ENCODE data around the gene RBMXL3. TPM values are rescaled to one million over a fixed set of nuclear protein-coding genes. Genes with fewer than 3 reads are reported as not detected.

The RBMXL3 gene
- total and polyA plus RNA-seq, 7 donors = not detected

DNA sequence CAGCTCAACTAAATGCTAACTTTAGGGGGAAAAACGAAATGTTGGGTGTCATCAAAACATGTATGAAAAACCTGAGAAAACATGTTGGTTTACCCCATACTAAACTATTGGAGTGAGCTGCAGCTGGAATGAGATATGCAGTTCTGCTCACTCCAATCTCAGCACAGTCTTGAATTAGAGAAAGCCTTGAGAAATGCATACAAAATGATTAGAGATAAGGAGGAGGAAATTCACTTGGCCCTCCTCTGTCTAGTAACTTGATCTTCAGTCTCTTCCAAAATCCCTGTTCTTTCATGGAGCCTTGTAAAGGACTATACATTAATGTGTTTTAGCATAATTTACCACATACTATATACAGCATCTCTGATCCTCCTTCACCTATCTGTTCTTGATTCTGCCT is 47.8 kb downstream of the RBMXL3 start:
- intact Hi-C loops (cut with DNase I) = no loop called here
- peaks cover 6% of the 10 kb centered on the region for H3K9me3 ChIP-seq
- no peaks in the 10 kb centered on the region for H3K4me1 ChIP-seq
- no peak for ATAC-seq
- TF ChIP-seq CTCF (IDR thresholded peaks at IDR 0.05) = no peak
- no peak overlapping the region for H3K27ac ChIP-seq
- no peak for DNase-seq
- H3K4me3 ChIP-seq = no peak overlapping the region
- peaks cover 0 to 28% (median 0%) of the 10 kb centered on the region in 3 donors for H3K27me3 ChIP-seq (ENCODE audit: insufficient read depth in 3 of 3, low read length in 2 of 3)
- WGBS, 3 donors = 41 to 87% (median 78%) methylated on average over 1 of the region's 1 CpG
- H3K36me3 ChIP-seq (ENCODE audit: insufficient read depth in 1 of 2, low read depth in 1 of 2) = no peaks in the 10 kb centered on the region

Other genes starting within 250 kb of the RBMXL3 start
- gene IL13RA2, start 171.8 kb upstream of the RBMXL3 start, total RNA-seq = not detected
- gene IL13RA2, start 171.8 kb upstream of the RBMXL3 start, polyA plus RNA-seq = under 1 TPM in 2 of 3 donors, not detected in 1; 0.03 to 0.09 TPM
- 1 to 10 TPM in 1 of 4 donors, under 1 TPM in 3; 0.22 to 1.0 (median 0.46) TPM for gene LRCH2, start 44.7 kb downstream of the RBMXL3 start, total RNA-seq
- under 1 TPM; 0.26 to 0.35 (median 0.31) TPM for gene LRCH2, start 44.7 kb downstream of the RBMXL3 start, polyA plus RNA-seq
- gene LUZP4, start 100.3 kb downstream of the RBMXL3 start, total RNA-seq = not detected
- gene LUZP4, start 100.3 kb downstream of the RBMXL3 start, polyA plus RNA-seq = not detected

Measured in psoas muscle (tissue), 8 donors.